CD4-positive, alpha-beta T cell treated with Interleukin-2 at 100 ng/mL for 4 hours (primary cell): ENCODE results near the gene NLGN4X.

Source experiments
- DNase-seq: peaks from one replicate; pipeline ENCODE4 v3.0.0-alpha.2; 2020; ENCODE audit warnings: low spot score

The NLGN4X gene

DNA sequence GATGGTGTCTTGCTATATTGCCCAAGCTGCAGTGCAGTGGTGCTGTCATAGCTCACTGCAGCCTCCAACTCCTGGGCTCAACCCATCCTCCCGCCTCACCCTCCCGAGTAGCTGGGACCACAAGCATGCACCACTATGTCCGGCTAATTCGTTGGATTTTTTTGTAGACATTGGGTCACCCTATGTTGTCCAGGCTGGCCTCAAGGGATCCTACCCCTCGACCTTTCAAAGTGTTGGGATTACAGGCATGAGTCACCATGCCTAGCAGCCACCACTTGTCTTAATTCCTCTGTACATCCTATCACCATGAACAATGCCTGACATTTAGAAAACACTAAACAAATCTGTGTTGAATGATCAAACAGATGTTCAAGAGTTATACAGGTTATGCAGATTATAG, 76.7 kb downstream of the NLGN4X start:
- no peak for DNase-seq

DNA sequence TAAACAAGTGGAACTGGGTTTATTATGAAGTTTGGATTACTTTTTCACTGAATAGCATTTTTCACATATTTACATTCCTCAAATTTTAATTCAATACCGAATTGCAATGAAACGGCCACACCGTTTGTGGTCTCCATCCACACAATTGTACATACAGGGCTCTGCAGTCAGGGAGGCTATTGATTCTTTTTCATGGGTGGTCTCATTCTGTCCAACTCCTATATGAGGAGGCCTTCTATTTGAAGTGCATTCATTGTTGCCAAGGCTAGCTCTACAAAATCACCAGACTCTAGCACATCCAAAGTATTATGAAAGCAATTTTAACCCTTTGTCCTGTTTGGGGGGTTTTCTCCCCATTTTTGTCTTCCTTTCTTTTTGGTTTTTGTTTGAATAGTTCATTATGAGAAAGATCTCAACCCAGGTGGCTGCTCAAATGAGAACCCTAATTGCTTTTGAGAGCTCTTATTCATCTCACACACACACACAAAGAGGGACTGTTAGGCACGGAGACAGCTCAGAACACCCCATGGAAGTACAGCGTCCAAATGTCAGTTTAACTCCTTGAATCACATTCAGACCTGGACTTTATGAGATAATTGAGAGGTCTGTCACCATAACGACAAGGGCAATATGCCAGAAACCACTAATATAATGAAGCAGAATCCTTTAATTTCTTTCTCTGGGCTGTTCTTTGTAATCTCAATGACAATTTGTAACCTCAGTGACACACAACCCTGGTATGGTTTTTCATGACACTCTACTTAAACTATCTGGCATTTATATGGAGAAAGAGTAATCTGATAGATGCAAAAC, 79.4 kb downstream of the NLGN4X start:
- DNase-seq = no peak

DNA sequence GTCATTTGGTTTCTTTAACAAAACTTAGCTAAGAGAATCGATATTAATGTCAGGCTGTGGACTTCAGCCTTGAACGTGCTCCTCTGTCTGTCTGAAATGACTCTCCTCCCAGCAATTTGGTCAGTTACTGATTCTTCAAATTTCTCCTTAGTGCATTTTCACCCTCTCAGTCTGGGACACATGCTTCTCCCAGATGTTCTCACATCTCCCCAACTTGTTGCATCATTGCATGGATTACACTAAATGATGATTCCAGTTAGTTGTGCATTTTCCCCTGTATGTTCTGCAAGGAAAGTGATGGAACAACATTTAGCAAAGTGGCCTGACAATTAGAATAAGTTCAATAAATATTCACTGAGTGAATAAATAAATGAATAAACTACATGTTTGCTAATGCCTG, 94.4 kb downstream of the NLGN4X start:
- no peak for DNase-seq

DNA sequence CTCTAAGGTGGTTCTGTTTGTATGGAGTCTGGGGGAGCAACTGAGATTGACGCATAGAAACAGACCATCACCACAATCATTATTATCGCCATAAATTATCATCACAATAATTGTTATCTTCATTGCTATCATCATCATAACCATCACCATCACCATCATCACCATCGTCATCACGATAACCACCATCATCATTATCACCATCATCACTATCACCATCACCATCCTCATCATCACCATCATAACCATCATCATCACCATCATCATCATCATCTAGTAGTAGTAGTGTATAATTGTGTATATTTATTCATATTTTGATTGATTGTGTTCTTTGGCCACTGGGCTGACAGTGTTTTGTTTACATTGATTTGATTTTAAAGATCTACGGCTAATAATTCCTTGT, 95.7 kb downstream of the NLGN4X start:
- no peak for DNase-seq

GRCh38 chrX:6131287-6131686, 97.4 kb downstream of the NLGN4X start:
- no peak for DNase-seq

- no peak for DNase-seq
Measured at GRCh38 chrX:6129195-6129594, 99.5 kb downstream of the NLGN4X start.

GRCh38 chrX:6120329-6120728, 108.3 kb downstream of the NLGN4X start:
- no peak for DNase-seq

DNA sequence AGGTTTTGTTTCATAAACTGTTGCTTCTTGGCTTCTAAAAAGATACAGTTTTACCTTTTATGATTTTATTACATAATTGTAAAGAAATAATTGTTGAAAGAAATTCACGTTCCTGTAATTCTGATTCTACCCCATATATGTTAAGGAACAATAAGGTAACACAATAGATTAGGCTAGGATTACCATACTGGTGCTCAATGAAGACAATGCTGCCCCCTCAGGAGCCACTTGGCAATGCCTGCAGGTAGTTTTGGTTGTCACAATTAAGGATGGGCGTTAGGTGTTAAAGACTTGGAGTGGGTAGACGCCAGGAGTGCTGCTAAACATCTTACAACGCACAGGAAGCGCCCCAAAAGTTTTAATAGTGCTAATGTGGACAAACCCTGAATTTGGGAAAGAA, 133.2 kb downstream of the NLGN4X start:
- DNase-seq = no peak

- no peak for DNase-seq
Measured at GRCh38 chrX:6074532-6074931, 154.1 kb downstream of the NLGN4X start.

DNA sequence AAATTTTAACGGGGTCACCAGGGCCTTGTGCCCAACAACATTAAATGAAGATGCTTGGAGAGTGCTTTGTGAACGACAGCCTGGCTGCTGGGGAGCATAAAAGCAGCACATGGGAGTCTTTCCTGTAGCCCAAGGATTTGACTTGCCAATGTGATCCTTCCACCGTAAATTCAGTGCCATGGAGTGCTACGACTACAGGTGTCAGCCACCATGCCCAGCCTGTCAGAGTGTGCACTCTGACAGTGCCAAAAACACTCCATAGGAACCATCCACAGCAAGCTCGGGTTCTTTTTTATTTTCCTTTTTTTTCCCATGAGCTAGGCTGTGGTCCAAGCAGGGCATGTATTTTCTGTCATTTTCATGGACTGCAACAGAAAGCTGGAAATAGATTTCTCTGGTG, 156.9 kb downstream of the NLGN4X start:
- no peak for DNase-seq

DNA sequence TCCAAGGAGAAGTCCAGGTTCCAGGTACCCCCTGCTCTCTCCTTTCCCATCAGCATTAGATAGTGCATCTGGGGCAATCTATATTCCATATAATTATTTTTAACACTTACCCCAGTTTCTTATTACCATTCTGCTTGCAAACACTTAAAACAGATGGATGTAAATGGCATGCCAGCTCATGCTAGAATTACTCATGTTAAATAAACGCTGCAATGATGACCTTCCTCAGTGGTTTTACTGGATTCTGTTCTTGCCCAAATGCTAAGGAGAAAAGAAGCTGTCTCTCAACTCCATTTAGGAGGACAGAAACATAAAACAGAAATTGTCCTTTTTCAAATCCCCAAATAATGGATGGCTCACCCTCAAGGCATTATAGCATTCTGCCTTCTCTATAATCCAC, 161.1 kb downstream of the NLGN4X start:
- no peak for DNase-seq

DNA sequence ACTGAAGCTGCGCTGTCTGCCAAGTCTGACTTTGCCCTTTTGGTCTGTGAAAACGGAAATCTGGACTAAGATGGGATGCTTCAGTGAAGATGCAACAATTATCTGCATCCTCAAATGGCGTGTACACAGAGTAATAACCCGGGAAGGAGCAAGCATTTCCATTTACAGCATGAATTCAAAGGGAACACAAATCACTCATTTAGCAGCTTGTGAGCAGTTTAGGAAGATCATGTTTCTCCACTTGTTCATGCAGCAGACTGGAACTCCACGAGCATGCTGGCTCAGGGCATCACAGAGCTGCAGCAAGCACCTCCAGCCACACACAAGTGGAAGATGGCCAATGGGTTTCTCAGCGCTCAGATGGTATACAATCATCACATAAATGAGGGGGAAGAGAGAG, 175.5 kb downstream of the NLGN4X start:
- DNase-seq = no peak

GRCh38 chrX:6052111-6052745, 176.4 kb downstream of the NLGN4X start:
- DNase-seq = no peak

DNA sequence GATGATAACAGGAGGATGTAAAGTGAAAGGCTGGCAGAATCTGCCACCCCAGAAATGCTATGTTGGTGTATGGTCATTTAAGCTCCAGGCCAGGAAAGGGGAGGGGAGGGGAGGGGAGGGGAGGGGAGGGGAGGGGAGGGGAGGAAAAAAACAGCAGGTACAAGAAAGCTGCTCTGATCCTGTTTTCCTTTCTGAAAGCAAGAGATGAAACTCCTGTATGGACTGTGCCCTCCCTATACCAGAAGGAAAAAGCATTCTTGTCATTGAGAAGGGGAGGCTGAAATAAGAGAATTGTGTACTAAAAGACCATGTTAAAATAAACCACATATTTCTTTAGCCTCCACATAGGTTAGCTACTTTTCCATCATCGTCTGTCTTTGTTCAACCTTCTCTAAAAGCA, 179.5 kb downstream of the NLGN4X start:
- DNase-seq = no peak

DNA sequence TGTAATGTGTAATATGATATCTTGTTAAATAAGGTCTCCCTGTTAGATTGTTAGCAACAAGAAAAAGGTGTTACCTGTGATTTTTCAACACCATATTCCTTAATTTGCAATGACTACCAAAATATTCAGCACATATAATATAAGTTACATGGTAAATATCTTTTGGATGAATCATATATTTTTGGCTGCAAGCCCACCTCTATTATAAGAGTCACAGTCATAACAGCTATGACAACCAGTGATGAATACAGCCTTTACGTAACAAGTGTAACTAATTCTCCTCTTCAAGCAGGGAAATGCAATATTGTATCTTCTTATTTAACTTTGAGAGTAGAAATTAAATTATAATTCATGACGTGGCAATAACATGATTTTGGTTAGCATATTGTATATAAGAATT, 187.0 kb downstream of the NLGN4X start:
- no peak for DNase-seq

DNA sequence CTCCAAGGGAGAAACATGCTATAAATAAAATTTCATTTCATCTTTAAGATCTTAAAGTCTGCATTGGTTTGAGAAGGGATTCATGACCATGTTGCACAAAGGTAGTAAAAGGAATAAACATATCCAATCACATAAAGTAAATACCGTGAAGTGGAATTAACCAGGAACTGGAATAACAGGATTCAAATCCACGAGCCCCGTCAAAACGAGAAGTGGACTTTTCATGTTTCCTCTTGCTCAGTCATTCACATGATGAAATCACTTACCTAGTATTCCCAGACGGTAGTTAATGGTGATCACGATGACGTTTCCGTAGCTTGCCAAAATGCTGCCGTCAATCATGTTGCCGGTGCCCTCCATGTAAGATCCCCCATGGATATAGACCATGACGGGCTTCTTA, 199.7 kb downstream of the NLGN4X start:
- no peak for DNase-seq

DNA sequence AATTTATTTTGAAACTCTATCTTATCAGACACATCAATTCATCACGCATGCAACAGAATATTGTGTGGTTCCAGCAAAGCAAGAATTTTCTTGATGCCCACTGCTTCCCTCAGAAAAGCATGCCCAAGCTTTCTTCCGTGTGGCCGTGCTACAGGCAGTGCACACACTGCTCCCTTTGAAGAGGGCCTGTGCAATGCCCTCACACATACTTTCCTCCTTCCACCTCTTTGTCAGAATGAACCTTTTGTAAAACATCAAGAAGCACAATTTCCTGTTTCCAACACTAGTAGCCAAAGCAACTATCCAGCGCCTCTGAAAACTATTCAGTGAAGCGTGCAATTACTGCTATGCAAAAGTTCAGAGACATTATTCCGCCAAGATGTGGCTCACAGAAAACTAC, 201.7 kb downstream of the NLGN4X start:
- no peak for DNase-seq

DNA sequence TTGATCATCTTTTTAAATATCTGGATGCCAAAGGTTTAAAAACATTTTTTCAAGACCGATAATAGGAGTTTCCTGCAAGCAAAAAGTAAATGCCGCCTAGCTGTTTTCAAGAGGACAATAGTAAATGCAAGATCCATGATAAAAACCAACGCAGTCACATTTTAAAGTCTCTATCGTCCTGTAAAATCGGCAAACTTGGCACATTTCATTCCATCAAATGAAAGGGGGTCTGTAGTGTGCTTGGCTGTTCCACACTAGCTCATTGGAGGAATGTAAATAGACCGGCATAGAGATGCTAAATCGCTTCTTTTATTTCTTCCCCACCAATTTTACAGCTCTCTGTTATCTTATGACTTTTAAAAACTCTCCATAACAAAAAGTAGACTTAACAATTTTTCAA, 202.2 kb downstream of the NLGN4X start:
- no peak for DNase-seq

DNA sequence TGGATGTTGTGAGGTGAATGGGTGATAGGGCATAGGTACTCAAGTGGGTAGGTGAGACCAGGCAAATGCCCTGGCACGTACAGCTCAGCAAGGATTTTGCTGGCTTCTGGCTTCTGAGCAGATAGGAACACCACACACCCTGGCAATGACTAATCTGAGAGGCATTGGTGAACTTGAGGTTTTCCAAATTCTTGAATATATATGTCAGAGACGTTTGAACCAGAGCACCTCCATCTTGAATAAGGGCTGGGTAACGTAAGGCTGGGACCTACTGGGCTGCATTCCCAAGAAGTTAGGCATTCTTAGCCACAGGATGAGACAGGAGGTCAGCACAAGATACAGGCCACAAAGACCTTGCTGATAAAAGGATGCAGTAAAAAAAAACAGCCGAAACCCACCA, 204.5 kb downstream of the NLGN4X start:
- DNase-seq = no peak

GRCh38 chrX:6021316-6022091, 207.2 kb downstream of the NLGN4X start:
- DNase-seq = peak; percentile 0

- DNase-seq = no peak
Measured at GRCh38 chrX:6019076-6019475, 209.6 kb downstream of the NLGN4X start.

DNA sequence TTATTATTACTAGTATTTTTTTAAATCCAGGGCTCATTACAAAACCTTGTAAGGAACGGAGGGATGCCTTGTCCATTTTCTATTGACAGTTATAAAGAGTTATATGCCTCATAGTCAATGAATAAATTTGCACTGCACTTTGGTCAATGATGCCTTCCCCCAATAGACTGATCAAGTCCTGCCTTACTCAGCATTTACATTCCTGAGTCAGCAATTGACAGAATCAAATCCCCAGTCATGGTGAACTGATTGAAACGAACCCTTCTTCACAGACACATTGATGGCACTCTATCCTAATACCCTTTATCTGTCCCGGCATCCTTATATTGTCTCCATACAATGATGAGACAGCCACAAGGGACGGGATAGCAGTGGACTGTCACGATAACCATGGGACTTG, 213.2 kb downstream of the NLGN4X start:
- DNase-seq = no peak

DNA sequence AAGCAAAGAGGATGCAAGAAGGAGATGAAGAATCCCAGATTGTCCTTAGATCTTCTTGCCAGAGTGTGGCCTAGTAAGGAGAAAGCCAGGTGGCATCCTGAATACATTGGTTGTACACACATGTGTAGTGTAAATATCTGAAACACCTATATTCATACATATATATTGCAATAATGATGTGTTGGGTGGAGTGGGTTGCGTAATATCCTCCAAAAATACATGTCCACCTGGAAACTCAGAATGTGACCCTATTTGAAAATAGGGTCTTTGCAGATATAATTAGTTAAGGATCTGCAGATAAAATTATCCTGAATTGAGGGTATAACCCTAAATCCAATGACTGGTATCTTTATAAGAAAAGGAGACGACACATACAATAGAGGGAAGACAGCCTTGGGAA, 216.3 kb downstream of the NLGN4X start:
- no peak for DNase-seq
